ENCODE measurements around the gene PTPRD.

DNA sequence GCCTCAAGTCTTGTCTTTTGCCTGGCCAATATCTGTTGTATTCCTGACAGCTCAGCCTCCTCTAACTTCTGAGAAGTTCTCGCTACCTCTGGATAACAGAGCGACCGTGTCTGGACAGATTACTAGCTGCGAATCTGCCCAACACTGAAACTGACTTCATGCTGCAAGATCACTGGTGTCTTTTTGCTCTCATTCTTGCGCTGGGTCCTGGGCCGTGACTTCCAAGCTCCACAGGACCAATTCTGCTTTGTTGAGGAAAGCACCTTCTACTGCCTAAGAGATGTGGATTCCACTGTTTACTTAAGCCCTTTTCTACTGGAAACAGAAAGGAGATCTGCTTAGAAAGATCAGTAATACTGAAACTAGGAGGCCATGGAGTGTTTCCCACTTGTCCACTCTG is 1834.4 kb downstream of the PTPRD start:
- TF ChIP-seq, protein P1, sequence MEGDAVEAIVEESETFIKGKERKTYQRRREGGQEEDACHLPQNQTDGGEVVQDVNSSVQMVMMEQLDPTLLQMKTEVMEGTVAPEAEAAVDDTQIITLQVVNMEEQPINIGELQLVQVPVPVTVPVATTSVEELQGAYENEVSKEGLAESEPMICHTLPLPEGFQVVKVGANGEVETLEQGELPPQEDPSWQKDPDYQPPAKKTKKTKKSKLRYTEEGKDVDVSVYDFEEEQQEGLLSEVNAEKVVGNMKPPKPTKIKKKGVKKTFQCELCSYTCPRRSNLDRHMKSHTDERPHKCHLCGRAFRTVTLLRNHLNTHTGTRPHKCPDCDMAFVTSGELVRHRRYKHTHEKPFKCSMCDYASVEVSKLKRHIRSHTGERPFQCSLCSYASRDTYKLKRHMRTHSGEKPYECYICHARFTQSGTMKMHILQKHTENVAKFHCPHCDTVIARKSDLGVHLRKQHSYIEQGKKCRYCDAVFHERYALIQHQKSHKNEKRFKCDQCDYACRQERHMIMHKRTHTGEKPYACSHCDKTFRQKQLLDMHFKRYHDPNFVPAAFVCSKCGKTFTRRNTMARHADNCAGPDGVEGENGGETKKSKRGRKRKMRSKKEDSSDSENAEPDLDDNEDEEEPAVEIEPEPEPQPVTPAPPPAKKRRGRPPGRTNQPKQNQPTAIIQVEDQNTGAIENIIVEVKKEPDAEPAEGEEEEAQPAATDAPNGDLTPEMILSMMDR (IDR thresholded peaks at IDR 0.05) = no peak
- no peak for TF ChIP-seq EZH2 (IDR thresholded peaks at IDR 0.05; ENCODE audit: borderline replicate concordance, insufficient read depth, low read depth, low read length, poor library complexity, severe bottlenecking)

All from B cell (primary cell).